Glutamatergic neuron (in vitro differentiated cells): ENCODE data around the gene BAG5. TPM values are rescaled to one million over a fixed set of nuclear protein-coding genes. Genes with fewer than 3 reads are reported as not detected.

Experiments used
- DNase-seq: peaks from one replicate; pipeline ENCODE4 v3.0.0; 2022
- H3K27ac Mint-ChIP-seq: one replicate; pipeline ENCODE4 v1.8.0; 2020; ENCODE audit warnings: mild to moderate bottlenecking, mixed read lengths, inconsistent platforms; ENCODE audit not compliant: unreplicated experiment
- H3K27me3 Mint-ChIP-seq: one replicate; pipeline ENCODE4 v1.8.0; 2020; ENCODE audit warnings: mild to moderate bottlenecking, moderate library complexity, mixed read lengths, inconsistent platforms; ENCODE audit not compliant: unreplicated experiment
- H3K36me3 Mint-ChIP-seq: one replicate; pipeline ENCODE4 v1.8.0; 2020; ENCODE audit warnings: mild to moderate bottlenecking, mixed read lengths, inconsistent platforms; ENCODE audit not compliant: unreplicated experiment
- H3K4me1 Mint-ChIP-seq: one replicate; pipeline ENCODE4 v1.8.0; 2020; ENCODE audit warnings: mild to moderate bottlenecking, low read depth, mixed read lengths, inconsistent platforms; ENCODE audit not compliant: unreplicated experiment
- H3K4me3 Mint-ChIP-seq: one replicate; pipeline ENCODE4 v1.8.0; 2020; ENCODE audit warnings: mild to moderate bottlenecking, mixed read lengths, inconsistent platforms; ENCODE audit not compliant: unreplicated experiment
- H3K9me3 Mint-ChIP-seq: one replicate; pipeline ENCODE4 v1.8.0; 2020; ENCODE audit warnings: mild to moderate bottlenecking, moderate library complexity, mixed read lengths, inconsistent platforms; ENCODE audit not compliant: unreplicated experiment
- CTCF ChIP-seq: fragments of 200-600 bp; sonication (generic); IDR thresholded peaks from one replicate; pipeline ENCODE4 v1.5.0; 2021; ENCODE audit not compliant: partially characterized antibody, unreplicated experiment
- total RNA-seq: library from RNA; stranded (reverse); fragmentation: NEBNext Ultra II Directional; extraction: Animal tissue kit (Norgen Biotek cat#: 25700); gene quantifications from one replicate; pipeline ENCODE4 v1.2.1, GENCODE V29; 2021; ENCODE audit not compliant: unreplicated experiment

Gene BAG5
- total RNA-seq, 1 donor from 2014 or later: 34.4 TPM

- TF ChIP-seq CTCF: peak; percentile 95
- no peaks in the 10 kb centered on the region for H3K36me3 Mint-ChIP-seq
- peak; percentile 86 for DNase-seq
- peaks cover 14% of the 10 kb centered on the region for H3K27me3 Mint-ChIP-seq
- H3K27ac Mint-ChIP-seq: no peak overlapping the region
- peaks cover 14% of the 10 kb centered on the region for H3K4me1 Mint-ChIP-seq
- H3K4me3 Mint-ChIP-seq: no peak overlapping the region
- H3K9me3 Mint-ChIP-seq: peaks cover 3% of the 10 kb centered on the region
Measured at GRCh38 chr14:103546652-103547454, 15.6 kb downstream of the BAG5 start.

- H3K36me3 Mint-ChIP-seq: no peaks in the 10 kb centered on the region
- H3K4me3 Mint-ChIP-seq: no peak overlapping the region
- H3K4me1 Mint-ChIP-seq: peaks cover 9% of the 10 kb centered on the region
- H3K9me3 Mint-ChIP-seq: peaks cover 3% of the 10 kb centered on the region
- peak overlapping the region; percentile 12 for H3K27ac Mint-ChIP-seq
- no peak for TF ChIP-seq CTCF
- peaks cover 12% of the 10 kb centered on the region for H3K27me3 Mint-ChIP-seq
- DNase-seq: no peak
Measured at GRCh38 chr14:103545915-103546651, 16.4 kb downstream of the BAG5 start.

GRCh38 chr14:103545219-103545914, 17.1 kb downstream of the BAG5 start:
- Mint-ChIP-seq H3K27ac (peak overlapping the region; percentile 12), H3K4me3 (no peak overlapping the region), H3K36me3 (no peaks in the 10 kb centered on the region), H3K4me1 (peaks cover 12% of the 10 kb centered on the region), H3K9me3 (peaks cover 3% of the 10 kb centered on the region), H3K27me3 (peaks cover 15% of the 10 kb centered on the region)
- DNase-seq: no peak
- no peak for TF ChIP-seq CTCF

GRCh38 chr14:103544388-103545218, 17.9 kb downstream of the BAG5 start:
- no peak for DNase-seq
- TF ChIP-seq CTCF: no peak
- peak overlapping the region; percentile 84 for H3K27ac Mint-ChIP-seq
- H3K4me3 Mint-ChIP-seq: peak overlapping the region; percentile 38
- peaks cover 16% of the 10 kb centered on the region for H3K27me3 Mint-ChIP-seq
- H3K9me3 Mint-ChIP-seq: peaks cover 3% of the 10 kb centered on the region
- peaks cover 14% of the 10 kb centered on the region for H3K4me1 Mint-ChIP-seq
- no peaks in the 10 kb centered on the region for H3K36me3 Mint-ChIP-seq
